Neuronal stem cell (in vitro differentiated cells): ENCODE measurements around the gene ATG14.
A peak's percentile ranks its signal among the peaks of the same experiment; 100 is the strongest.

Experiments used
- DNase-seq: peaks from one replicate; pipeline ENCODE4 v3.0.0-alpha.2; 2013; ENCODE audit warnings: low spot score
- H2AFZ ChIP-seq: one replicate; pipeline ENCODE4 v1.6.1; 2013; ENCODE audit warnings: mild to moderate bottlenecking, low read length, inconsistent platforms
- H2AK5ac ChIP-seq: 2 replicates; pipeline ENCODE4 v1.6.1; 2013; ENCODE audit warnings: low read depth, mild to moderate bottlenecking, inconsistent platforms, low read length, moderate library complexity, mixed read lengths
- H2BK120ac ChIP-seq: 2 replicates; pipeline ENCODE4 v1.6.1; 2013; ENCODE audit warnings: low read depth, mild to moderate bottlenecking, inconsistent platforms, low read length, moderate library complexity, mixed read lengths
- H2BK12ac ChIP-seq: one replicate; pipeline ENCODE4 v1.6.1; 2013; ENCODE audit warnings: low read length, inconsistent platforms
- H2BK15ac ChIP-seq: 2 replicates; pipeline ENCODE4 v1.6.1; 2013; ENCODE audit warnings: mild to moderate bottlenecking, low read length, inconsistent platforms, mixed read lengths
- H2BK5ac ChIP-seq: one replicate; pipeline ENCODE4 v1.6.1; 2013; ENCODE audit warnings: inconsistent platforms, mild to moderate bottlenecking, low read length, moderate library complexity
- H3K14ac ChIP-seq: one replicate; pipeline ENCODE4 v1.6.1; 2013; ENCODE audit warnings: low read length, inconsistent platforms
- H3K18ac ChIP-seq: 2 replicates; pipeline ENCODE4 v1.6.1; 2013; ENCODE audit warnings: low read length, inconsistent platforms
- H3K23ac ChIP-seq: 2 replicates; pipeline ENCODE4 v1.6.1; 2013; ENCODE audit warnings: low read depth, mild to moderate bottlenecking, mixed read lengths, low read length, inconsistent platforms; ENCODE audit not compliant: poor library complexity
- H3K27ac ChIP-seq: replicated peaks from 3 replicates; pipeline ENCODE4 v1.5.1; 2013; ENCODE audit warnings: low read length, inconsistent platforms
- H3K27me3 ChIP-seq, 3 experiments: 2 replicates each; pipeline ENCODE4 v1.6.1; 2013; ENCODE audit warnings: low read length in 3 of 3, mild to moderate bottlenecking in 2 of 3, inconsistent platforms in 1 of 3, low read depth in 1 of 3, mixed read lengths in 1 of 3, moderate library complexity in 1 of 3; ENCODE audit not compliant: control insufficient read depth in 3 of 3, insufficient read depth in 3 of 3
- H3K36me3 ChIP-seq, 2 donors: replicated peaks in 1 of 2; 2 replicates each; pipeline ENCODE4 v1.6.1; 2013; ENCODE audit warnings: low read length in 2 of 2; ENCODE audit not compliant: control insufficient read depth in 2 of 2, insufficient read depth in 2 of 2
- H3K4ac ChIP-seq: 2 replicates; pipeline ENCODE4 v1.6.1; 2013; ENCODE audit warnings: inconsistent platforms, mild to moderate bottlenecking, low read length, moderate library complexity
- H3K4me1 ChIP-seq, 2 donors: 1 replicate in 1 of 2; 2 replicates in 1 of 2; pipeline ENCODE4 v1.6.1; 2013; ENCODE audit warnings: low read length in 2 of 2, low read depth in 1 of 2; ENCODE audit not compliant: control insufficient read depth in 2 of 2, insufficient read depth in 1 of 2
- H3K4me2 ChIP-seq: one replicate; pipeline ENCODE4 v1.6.1; 2013; ENCODE audit warnings: mild to moderate bottlenecking, low read length, inconsistent platforms; ENCODE audit not compliant: insufficient read depth, poor library complexity, severe bottlenecking
- H3K4me3 ChIP-seq, 2 donors: 2 replicates each; pipeline ENCODE4 v1.5.1; 2013; ENCODE audit warnings: low read length in 2 of 2, mild to moderate bottlenecking in 2 of 2, inconsistent platforms in 1 of 2, moderate library complexity in 1 of 2
- H3K79me1 ChIP-seq: one replicate; pipeline ENCODE4 v1.6.1; 2013; ENCODE audit warnings: low read depth, mild to moderate bottlenecking, inconsistent platforms, low read length, moderate library complexity
- H3K9ac ChIP-seq: one replicate; pipeline ENCODE4 v1.6.1; 2013; ENCODE audit warnings: mild to moderate bottlenecking, low read depth, low read length, inconsistent platforms; ENCODE audit not compliant: poor library complexity
- H3K9me3 ChIP-seq, 2 donors: replicated peaks in 1 of 2; 2 replicates each; pipeline versions ENCODE3 to v1.6.1; 2013; ENCODE audit warnings: low read length in 2 of 2, mild to moderate bottlenecking in 2 of 2, inconsistent platforms in 1 of 2, low read depth in 1 of 2, mixed read lengths in 1 of 2, moderate library complexity in 1 of 2; ENCODE audit not compliant: control insufficient read depth in 2 of 2, insufficient read depth in 1 of 2
- H4K8ac ChIP-seq: one replicate; pipeline ENCODE4 v1.6.1; 2013; ENCODE audit warnings: low read depth, mild to moderate bottlenecking, inconsistent platforms, low read length, moderate library complexity
- H4K91ac ChIP-seq: one replicate; pipeline ENCODE4 v1.6.1; 2013; ENCODE audit warnings: low read length, low read depth, mild to moderate bottlenecking, inconsistent platforms; ENCODE audit not compliant: poor library complexity
- WGBS, 2 donors: extraction: QIAGEN DNeasy Blood & Tissue Kit; methylation state at CpG; one replicate each; pipeline ENCODE4 v1.1.7; 2013; ENCODE audit warnings: missing lambda C conversion rate in 2 of 2, mixed read lengths in 1 of 2; ENCODE audit not compliant: insufficient read length in 2 of 2, insufficient replicate concordance in 1 of 2; ENCODE audit errors: extremely low coverage in 2 of 2; 5-methylcytosine and 5-hydroxymethylcytosine counted together

ATG14 gene

DNA sequence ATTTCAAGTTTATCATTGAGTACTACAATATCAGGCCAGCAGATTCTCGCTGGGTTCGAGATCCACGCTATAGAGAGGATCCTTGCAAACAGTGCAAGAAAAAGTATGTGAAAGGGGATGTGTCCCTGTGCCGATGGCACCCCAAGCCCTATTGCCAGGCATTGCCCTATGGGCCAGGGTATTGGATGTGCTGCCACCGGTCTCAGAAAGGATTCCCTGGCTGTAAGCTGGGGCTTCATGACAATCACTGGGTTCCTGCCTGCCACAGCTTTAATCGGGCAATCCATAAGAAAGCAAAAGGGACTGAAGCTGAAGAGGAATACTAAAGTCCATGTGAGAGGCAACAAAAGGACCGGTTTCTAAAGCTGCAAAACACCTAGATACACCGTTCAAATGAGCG is 59.4 kb downstream of the ATG14 start:
- no peak overlapping the region for H3K18ac ChIP-seq
- H3K79me1 ChIP-seq = peaks cover 4% of the 10 kb centered on the region
- no peaks in the 10 kb centered on the region for H3K4me1 ChIP-seq
- no peak overlapping the region for H2AFZ ChIP-seq
- peak overlapping the region; percentile 63 for H3K9ac ChIP-seq
- no peaks in the 10 kb centered on the region for H3K9me3 ChIP-seq
- no peaks in the 10 kb centered on the region for H3K27me3 ChIP-seq
- no peak overlapping the region for H3K4me2 ChIP-seq
- H3K4ac ChIP-seq = no peak overlapping the region
- no CpG with 5 or more reads among the region's 9 CpGs for WGBS, 2 donors
- no peak overlapping the region for H2BK15ac ChIP-seq
- DNase-seq = no peak
- H4K8ac ChIP-seq = no peak overlapping the region
- no peak overlapping the region for H2AK5ac ChIP-seq
- no peak overlapping the region for H3K27ac ChIP-seq
- H3K14ac ChIP-seq = no peak overlapping the region
- H3K36me3 ChIP-seq = peaks cover 18 to 52% of the 10 kb centered on the region in 2 donors
- no peak overlapping the region for H3K23ac ChIP-seq
- no peak overlapping the region for H3K4me3 ChIP-seq
- no peak overlapping the region for H2BK120ac ChIP-seq
- H2BK12ac ChIP-seq = no peak overlapping the region
- H4K91ac ChIP-seq = no peak overlapping the region
- no peak overlapping the region for H2BK5ac ChIP-seq

DNA sequence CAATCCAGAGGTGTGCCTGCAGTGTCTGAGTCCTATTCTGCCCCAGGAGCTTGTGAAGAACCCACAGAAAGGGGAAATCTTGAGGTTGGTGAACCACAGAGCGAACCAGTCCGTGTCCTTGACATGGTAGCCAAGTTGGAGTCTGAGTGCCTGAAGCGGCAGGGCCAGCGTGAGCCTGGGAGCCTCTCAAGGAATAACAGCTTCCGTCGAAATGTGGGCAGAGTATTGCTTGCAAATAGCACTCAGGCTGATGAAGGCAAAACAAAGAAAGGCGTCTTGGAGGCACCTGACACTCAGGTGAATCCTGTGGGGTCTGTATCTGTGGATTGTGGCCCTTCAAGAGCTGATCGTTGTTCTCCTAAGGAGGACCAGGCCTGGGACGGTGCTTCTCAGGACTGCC is 60.5 kb downstream of the ATG14 start:
- no peak overlapping the region for H4K8ac ChIP-seq
- H3K36me3 ChIP-seq = peaks cover 18 to 52% of the 10 kb centered on the region in 2 donors
- no peak overlapping the region for H2BK15ac ChIP-seq
- H3K27me3 ChIP-seq = no peaks in the 10 kb centered on the region
- H2AFZ ChIP-seq = no peak overlapping the region
- no peak overlapping the region for H3K4me2 ChIP-seq
- no peak overlapping the region for H2AK5ac ChIP-seq
- H3K4me3 ChIP-seq = no peak overlapping the region
- no peak overlapping the region for H3K18ac ChIP-seq
- no peak overlapping the region for H3K27ac ChIP-seq
- H3K9me3 ChIP-seq = no peaks in the 10 kb centered on the region
- no peak overlapping the region for H2BK12ac ChIP-seq
- no peak overlapping the region for H3K4ac ChIP-seq
- no peak overlapping the region for H4K91ac ChIP-seq
- H3K23ac ChIP-seq = no peak overlapping the region
- no peak overlapping the region for H3K9ac ChIP-seq
- H3K79me1 ChIP-seq = peaks cover 4% of the 10 kb centered on the region
- H2BK120ac ChIP-seq = no peak overlapping the region
- H2BK5ac ChIP-seq = no peak overlapping the region
- peaks cover 0 to 2% of the 10 kb centered on the region in 2 donors for H3K4me1 ChIP-seq
- no peak overlapping the region for H3K14ac ChIP-seq
- no peak for DNase-seq
- WGBS, 2 donors = no CpG with 5 or more reads among the region's 9 CpGs

- H3K4ac ChIP-seq = no peak overlapping the region
- no peaks in the 10 kb centered on the region for H3K9me3 ChIP-seq
- H4K8ac ChIP-seq = no peak overlapping the region
- no peak overlapping the region for H3K4me2 ChIP-seq
- no peak overlapping the region for H3K4me3 ChIP-seq
- H4K91ac ChIP-seq = no peak overlapping the region
- H2BK15ac ChIP-seq = no peak overlapping the region
- DNase-seq = no peak
- no peak overlapping the region for H3K18ac ChIP-seq
- peaks cover 18 to 45% of the 10 kb centered on the region in 2 donors for H3K36me3 ChIP-seq
- H2BK12ac ChIP-seq = no peak overlapping the region
- no peak overlapping the region for H3K14ac ChIP-seq
- WGBS, 2 donors = no CpG with 5 or more reads among the region's 4 CpGs
- H2BK120ac ChIP-seq = no peak overlapping the region
- peaks cover 0 to 2% of the 10 kb centered on the region in 2 donors for H3K4me1 ChIP-seq
- H3K79me1 ChIP-seq = peaks cover 4% of the 10 kb centered on the region
- H2BK5ac ChIP-seq = no peak overlapping the region
- H3K27ac ChIP-seq = no peak overlapping the region
- no peak overlapping the region for H3K9ac ChIP-seq
- no peak overlapping the region for H3K23ac ChIP-seq
- H2AK5ac ChIP-seq = no peak overlapping the region
- no peak overlapping the region for H2AFZ ChIP-seq
- no peaks in the 10 kb centered on the region for H3K27me3 ChIP-seq
Measured at GRCh38 chr14:55350461-55350860, 61.2 kb downstream of the ATG14 start.

- Histone ChIP-seq H3K9me3 (no peaks in the 10 kb centered on the region), H3K18ac (no peak overlapping the region), H3K27me3 (no peaks in the 10 kb centered on the region), H2AK5ac (no peak overlapping the region), H2BK15ac (no peak overlapping the region), H3K79me1 (no peaks in the 10 kb centered on the region), H4K8ac (no peak overlapping the region), H2AFZ (no peak overlapping the region), H3K23ac (no peak overlapping the region), H3K4me1 (peaks cover 0 to 2% of the 10 kb centered on the region in 2 donors), H3K4me2 (no peak overlapping the region), H3K4ac (no peak overlapping the region), H2BK5ac (no peak overlapping the region), H2BK120ac (no peak overlapping the region), H2BK12ac (no peak overlapping the region), H4K91ac (no peak overlapping the region), H3K36me3 (peaks cover 18 to 38% of the 10 kb centered on the region in 2 donors), H3K14ac (no peak overlapping the region), H3K9ac (no peak overlapping the region), H3K4me3 (no peak overlapping the region), H3K27ac (no peak overlapping the region)
- no CpG with 5 or more reads among the region's 12 CpGs for WGBS, 2 donors
- DNase-seq = no peak
Measured at GRCh38 chr14:55349565-55349964, 62.1 kb downstream of the ATG14 start.
